ENCODE results near the gene CSTB.

CSTB gene

GRCh38 chr21:43809853-43810504 lies 33.9 kb upstream of the CSTB start (continued):
- TF ChIP-seq, protein P1, sequence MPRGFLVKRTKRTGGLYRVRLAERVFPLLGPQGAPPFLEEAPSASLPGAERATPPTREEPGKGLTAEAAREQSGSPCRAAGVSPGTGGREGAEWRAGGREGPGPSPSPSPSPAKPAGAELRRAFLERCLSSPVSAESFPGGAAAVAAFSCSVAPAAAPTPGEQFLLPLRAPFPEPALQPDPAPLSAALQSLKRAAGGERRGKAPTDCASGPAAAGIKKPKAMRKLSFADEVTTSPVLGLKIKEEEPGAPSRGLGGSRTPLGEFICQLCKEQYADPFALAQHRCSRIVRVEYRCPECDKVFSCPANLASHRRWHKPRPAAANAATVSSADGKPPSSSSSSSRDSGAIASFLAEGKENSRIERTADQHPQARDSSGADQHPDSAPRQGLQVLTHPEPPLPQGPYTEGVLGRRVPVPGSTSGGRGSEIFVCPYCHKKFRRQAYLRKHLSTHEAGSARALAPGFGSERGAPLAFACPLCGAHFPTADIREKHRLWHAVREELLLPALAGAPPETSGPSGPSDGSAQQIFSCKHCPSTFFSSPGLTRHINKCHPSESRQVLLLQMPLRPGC (tag by site-specific recombination; IDR thresholded peaks at IDR 0.05): no peak
- no peak for TF ChIP-seq ZNF23 (tag by site-specific recombination; IDR thresholded peaks at IDR 0.05; ENCODE audit: borderline replicate concordance)
- no peak for TF ChIP-seq ZNF10 (tag by site-specific recombination; IDR thresholded peaks at IDR 0.05)
- no peak for TF ChIP-seq ZBTB48 (tag by site-specific recombination; IDR thresholded peaks at IDR 0.05)
- TF ChIP-seq MEIS1 (CRISPR knock-in tag; IDR thresholded peaks at IDR 0.05; ENCODE audit: borderline replicate concordance): no peak
- TF ChIP-seq GLI2 (tag by site-specific recombination; IDR thresholded peaks at IDR 0.05; ENCODE audit: borderline replicate concordance, low read depth): no peak
- no peak for TF ChIP-seq ZNF423 (tag by site-specific recombination; IDR thresholded peaks at IDR 0.05)
- no peak for TF ChIP-seq ZNF248 (tag by site-specific recombination; IDR thresholded peaks at IDR 0.05)
- no peak for TF ChIP-seq ZNF610 (tag by site-specific recombination; IDR thresholded peaks at IDR 0.05; ENCODE audit: borderline replicate concordance)
- TF ChIP-seq ZBTB20 (tag by site-specific recombination; IDR thresholded peaks at IDR 0.05): peak; percentile 68
- TF ChIP-seq ZNF239 (tag by site-specific recombination; IDR thresholded peaks at IDR 0.05): no peak

DNA sequence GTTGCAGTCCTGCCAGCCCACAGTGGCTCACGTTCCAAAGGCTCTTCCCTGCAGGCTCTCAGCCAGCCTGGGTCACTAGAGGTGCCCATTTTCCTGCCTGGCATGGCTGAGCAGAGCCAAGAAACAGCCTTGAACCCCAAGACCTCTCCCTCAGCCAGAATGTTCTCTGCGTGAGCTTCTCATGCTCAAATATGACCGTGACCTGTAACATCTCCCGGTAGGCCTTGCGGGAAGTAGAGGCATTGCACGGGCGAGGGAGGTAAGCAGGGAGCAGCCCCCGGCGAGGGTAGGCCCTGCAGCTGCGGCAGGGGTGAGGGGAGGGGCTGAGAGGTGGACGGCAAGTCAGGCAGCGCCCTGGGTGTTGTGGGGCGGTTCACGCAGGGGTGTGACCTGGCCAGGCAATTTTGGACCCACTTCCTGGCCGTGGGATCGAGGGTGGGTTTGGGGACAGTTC lies 33.3 kb upstream of the CSTB start:
- H3K36me3 ChIP-seq (ENCODE audit: control insufficient read depth in 2 of 2, insufficient read depth in 1 of 2, low read length in 2 of 2): peaks cover 0 to 14% of the 10 kb centered on the region in 2 experiments; a peak in 1 of 3 replicates
- TF ChIP-seq GLI4 (tag by site-specific recombination; IDR thresholded peaks at IDR 0.05) (no peak), ZSCAN30 (tag by site-specific recombination; IDR thresholded peaks at IDR 0.05) (no peak), PBX3 (CRISPR knock-in tag; IDR thresholded peaks at IDR 0.05) (no peak), ZIC2 (tag by site-specific recombination; IDR thresholded peaks at IDR 0.05) (no peak), HOXD13 (CRISPR knock-in tag; IDR thresholded peaks at IDR 0.05; ENCODE audit: borderline replicate concordance) (no peak), OSR2 (tag by site-specific recombination; IDR thresholded peaks at IDR 0.05) (no peak), GLIS1 (tag by site-specific recombination; IDR thresholded peaks at IDR 0.05) (no peak), ZNF747 (tag by site-specific recombination; IDR thresholded peaks at IDR 0.05) (no peak)
- H3K9me3 ChIP-seq (ENCODE audit: control insufficient read depth, insufficient read depth, low read depth, low read length): no peaks in the 10 kb centered on the region
- no peak overlapping the region for H3K4me3 ChIP-seq (ENCODE audit: low read depth, low read length)
- no peak overlapping the region for H3K27ac ChIP-seq (ENCODE audit: extremely low read depth, low read depth, low read length)
- no peaks in the 10 kb centered on the region for H3K4me1 ChIP-seq (ENCODE audit: control insufficient read depth, insufficient read depth, low read length)
- POLR2A ChIA-PET: no interaction called here
- CTCF ChIA-PET: interaction anchor here (0.5 to 2.8 kb wide), 4 partner anchors 121 to 167 kb away, joined by 3 to 39 read pairs (median 9); no protein-coding TSS in a partner anchor

DNA sequence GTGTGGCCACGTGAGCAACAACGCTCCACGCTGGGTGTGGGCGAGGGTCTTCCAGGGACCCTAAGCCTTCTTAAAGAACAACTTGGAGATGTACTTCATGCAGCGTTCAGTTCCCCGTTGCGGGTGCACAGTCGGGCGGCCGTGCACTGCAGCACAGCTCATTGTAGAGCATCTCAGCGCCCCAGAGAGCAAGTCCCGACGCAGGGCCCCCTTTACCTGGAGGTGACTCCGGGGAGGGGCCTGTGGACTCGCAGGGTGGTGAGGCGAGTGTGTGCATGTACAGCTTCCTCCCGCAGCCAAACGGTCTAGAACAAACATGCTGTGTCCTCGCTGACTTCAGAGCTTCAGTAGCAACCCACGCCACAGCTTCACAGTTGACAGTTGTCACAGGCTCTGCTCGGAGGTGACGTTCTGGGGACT lies 32.7 kb upstream of the CSTB start:
- Histone ChIP-seq H3K4me3 (ENCODE audit: low read depth, low read length) (no peak overlapping the region), H3K27ac (ENCODE audit: extremely low read depth, low read depth, low read length) (no peak overlapping the region), H3K36me3 (ENCODE audit: control insufficient read depth in 2 of 2, insufficient read depth in 1 of 2, low read length in 2 of 2) (peaks cover 0 to 19% of the 10 kb centered on the region in 2 experiments; a peak in 1 of 3 replicates), H3K9me3 (ENCODE audit: control insufficient read depth, insufficient read depth, low read depth, low read length) (no peaks in the 10 kb centered on the region), H3K4me1 (ENCODE audit: control insufficient read depth, insufficient read depth, low read length) (no peaks in the 10 kb centered on the region)
- POLR2A ChIA-PET: no interaction called here
- CTCF ChIA-PET: interaction anchor here (0.5 to 2.1 kb wide), 4 partner anchors 19 to 166 kb away, joined by 3 to 10 read pairs (median 6); partner anchors contain the start of gene RRP1
- TF ChIP-seq, protein P2, sequence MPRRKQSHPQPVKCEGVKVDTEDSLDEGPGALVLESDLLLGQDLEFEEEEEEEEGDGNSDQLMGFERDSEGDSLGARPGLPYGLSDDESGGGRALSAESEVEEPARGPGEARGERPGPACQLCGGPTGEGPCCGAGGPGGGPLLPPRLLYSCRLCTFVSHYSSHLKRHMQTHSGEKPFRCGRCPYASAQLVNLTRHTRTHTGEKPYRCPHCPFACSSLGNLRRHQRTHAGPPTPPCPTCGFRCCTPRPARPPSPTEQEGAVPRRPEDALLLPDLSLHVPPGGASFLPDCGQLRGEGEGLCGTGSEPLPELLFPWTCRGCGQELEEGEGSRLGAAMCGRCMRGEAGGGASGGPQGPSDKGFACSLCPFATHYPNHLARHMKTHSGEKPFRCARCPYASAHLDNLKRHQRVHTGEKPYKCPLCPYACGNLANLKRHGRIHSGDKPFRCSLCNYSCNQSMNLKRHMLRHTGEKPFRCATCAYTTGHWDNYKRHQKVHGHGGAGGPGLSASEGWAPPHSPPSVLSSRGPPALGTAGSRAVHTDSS (tag by site-specific recombination; IDR thresholded peaks at IDR 0.05): no peak
- TF ChIP-seq ZNF350 (tag by site-specific recombination; IDR thresholded peaks at IDR 0.05): no peak
- TF ChIP-seq ZNF623 (tag by site-specific recombination; IDR thresholded peaks at IDR 0.05): no peak
- no peak for TF ChIP-seq HOXD13 (CRISPR knock-in tag; IDR thresholded peaks at IDR 0.05; ENCODE audit: borderline replicate concordance)
- TF ChIP-seq SETDB1 (IDR thresholded peaks at IDR 0.05; ENCODE audit: insufficient read length, low read length): no peak
- TF ChIP-seq ZNF221 (tag by site-specific recombination; IDR thresholded peaks at IDR 0.05; ENCODE audit: borderline replicate concordance): no peak
- no peak for TF ChIP-seq HOXC10 (CRISPR knock-in tag; IDR thresholded peaks at IDR 0.05)
- TF ChIP-seq ZNF560 (tag by site-specific recombination; IDR thresholded peaks at IDR 0.05; ENCODE audit: borderline replicate concordance): no peak
- TF ChIP-seq ZNF837 (tag by site-specific recombination; IDR thresholded peaks at IDR 0.05): no peak
- TF ChIP-seq ZBTB7A (tag by site-specific recombination; IDR thresholded peaks at IDR 0.05; ENCODE audit: low read depth): no peak
- TF ChIP-seq ZIC2 (tag by site-specific recombination; IDR thresholded peaks at IDR 0.05): no peak
- TF ChIP-seq ZXDB (tag by site-specific recombination; IDR thresholded peaks at IDR 0.05): no peak
- no peak for TF ChIP-seq ZNF140 (tag by site-specific recombination; IDR thresholded peaks at IDR 0.05)
- TF ChIP-seq ZBTB8A (tag by site-specific recombination; IDR thresholded peaks at IDR 0.05): no peak
- TF ChIP-seq ZNF19 (tag by site-specific recombination; IDR thresholded peaks at IDR 0.05; ENCODE audit: low read depth): no peak
